ENCODE measurements around the gene IQCE.

- no peak for TF ChIP-seq CTCF (IDR thresholded peaks at IDR 0.05)
- no peak for TF ChIP-seq POLR2A (IDR thresholded peaks at IDR 0.05)
Observed at GRCh38 chr7:2582006-2582735, 23.4 kb downstream of the IQCE start.
